KMS-11 (cell line): ENCODE results near the gene MRC2.
A peak's percentile ranks its signal among the peaks of the same experiment; 100 is the strongest.

Source experiments
- H2AFZ ChIP-seq: fragments of 200-600 bp; sonication (generic); 2 replicates; pipeline ENCODE4 v1.6.1; 2016; ENCODE audit warnings: antibody characterized with exemption, mixed run types, low read depth
- H3K27ac ChIP-seq: fragments of 200-600 bp; sonication (generic); 2 replicates; pipeline ENCODE4 v1.6.1; 2016; ENCODE audit warnings: mild to moderate bottlenecking, mixed run types
- H3K27me3 ChIP-seq: fragments of 200-600 bp; sonication (generic); 2 replicates; pipeline ENCODE4 v1.6.1; 2017; ENCODE audit warnings: mild to moderate bottlenecking, low read depth, mixed run types, moderate library complexity; ENCODE audit not compliant: insufficient read depth
- H3K36me3 ChIP-seq: fragments of 200-600 bp; sonication (generic); 2 replicates; pipeline ENCODE4 v1.6.1; 2017; ENCODE audit warnings: mild to moderate bottlenecking, mixed run types; ENCODE audit not compliant: insufficient read depth
- H3K4me1 ChIP-seq: fragments of 200-600 bp; sonication (generic); 2 replicates; pipeline ENCODE4 v1.6.1; 2016; ENCODE audit warnings: mild to moderate bottlenecking, low read depth, mixed run types; ENCODE audit not compliant: poor library complexity, severe bottlenecking
- H3K4me2 ChIP-seq: fragments of 200-600 bp; sonication (generic); 2 replicates; pipeline ENCODE4 v1.7.0; 2016; ENCODE audit warnings: mild to moderate bottlenecking, mixed run types
- H3K4me3 ChIP-seq: fragments of 200-600 bp; sonication (generic); IDR thresholded peaks from 2 replicates; pipeline ENCODE4 v1.6.1; 2017; ENCODE audit warnings: low read depth, low read length, mixed read lengths; ENCODE audit not compliant: insufficient read depth
- H3K79me2 ChIP-seq: fragments of 200-600 bp; sonication (generic); 2 replicates; pipeline ENCODE4 v1.6.1; 2016; ENCODE audit warnings: low read depth, mixed run types; ENCODE audit not compliant: insufficient read depth
- H3K9ac ChIP-seq: fragments of 200-600 bp; sonication (generic); 2 replicates; pipeline ENCODE4 v1.6.1; 2016; ENCODE audit warnings: mild to moderate bottlenecking, mixed run types
- H4K20me1 ChIP-seq: fragments of 200-600 bp; sonication (generic); 2 replicates; pipeline ENCODE4 v1.6.1; 2016; ENCODE audit warnings: mild to moderate bottlenecking, mixed run types; ENCODE audit not compliant: insufficient read depth
- TF ChIP-seq, protein P1 (sequence below): fragments of 200-600 bp; sonication (generic); conservative IDR thresholded peaks from 2 replicates; pipeline ENCODE4 v1.6.1; 2017; ENCODE audit warnings: low read depth, mild to moderate bottlenecking, antibody characterized with exemption, low read length, moderate library complexity, mixed read lengths

Gene MRC2

DNA sequence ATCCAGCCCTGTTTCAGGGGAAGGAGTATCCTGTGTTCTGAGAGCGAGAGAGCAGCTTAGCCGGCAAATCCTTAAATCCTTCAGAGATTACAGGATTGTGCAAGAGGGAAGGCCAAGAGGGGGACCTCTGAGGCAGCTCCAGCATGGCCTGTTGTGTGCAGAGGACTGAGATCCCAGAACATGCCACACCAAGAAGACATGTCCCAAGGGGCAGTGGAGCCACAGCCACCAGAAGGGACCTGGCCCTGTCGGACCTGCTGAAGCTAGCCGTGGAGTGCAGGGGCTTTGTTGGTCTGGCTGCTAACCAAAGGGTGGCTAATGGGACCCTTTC is 1.6 kb upstream of the MRC2 start:
- TF ChIP-seq, protein P1, sequence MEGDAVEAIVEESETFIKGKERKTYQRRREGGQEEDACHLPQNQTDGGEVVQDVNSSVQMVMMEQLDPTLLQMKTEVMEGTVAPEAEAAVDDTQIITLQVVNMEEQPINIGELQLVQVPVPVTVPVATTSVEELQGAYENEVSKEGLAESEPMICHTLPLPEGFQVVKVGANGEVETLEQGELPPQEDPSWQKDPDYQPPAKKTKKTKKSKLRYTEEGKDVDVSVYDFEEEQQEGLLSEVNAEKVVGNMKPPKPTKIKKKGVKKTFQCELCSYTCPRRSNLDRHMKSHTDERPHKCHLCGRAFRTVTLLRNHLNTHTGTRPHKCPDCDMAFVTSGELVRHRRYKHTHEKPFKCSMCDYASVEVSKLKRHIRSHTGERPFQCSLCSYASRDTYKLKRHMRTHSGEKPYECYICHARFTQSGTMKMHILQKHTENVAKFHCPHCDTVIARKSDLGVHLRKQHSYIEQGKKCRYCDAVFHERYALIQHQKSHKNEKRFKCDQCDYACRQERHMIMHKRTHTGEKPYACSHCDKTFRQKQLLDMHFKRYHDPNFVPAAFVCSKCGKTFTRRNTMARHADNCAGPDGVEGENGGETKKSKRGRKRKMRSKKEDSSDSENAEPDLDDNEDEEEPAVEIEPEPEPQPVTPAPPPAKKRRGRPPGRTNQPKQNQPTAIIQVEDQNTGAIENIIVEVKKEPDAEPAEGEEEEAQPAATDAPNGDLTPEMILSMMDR, result no peak
- Histone ChIP-seq H3K36me3 (no peaks in the 10 kb centered on the region), H3K4me3 (no peak overlapping the region), H2AFZ (no peak overlapping the region), H3K79me2 (no peaks in the 10 kb centered on the region), H3K9ac (no peak overlapping the region), H4K20me1 (no peaks in the 10 kb centered on the region), H3K27me3 (peaks cover 26% of the 10 kb centered on the region), H3K4me1 (no peaks in the 10 kb centered on the region), H3K4me2 (no peak overlapping the region), H3K27ac (no peak overlapping the region)

GRCh38 chr17:62626719-62627218 is 701 bp upstream of the MRC2 start:
- no peaks in the 10 kb centered on the region for H3K36me3 ChIP-seq
- H3K4me2 ChIP-seq, result no peak overlapping the region
- H3K79me2 ChIP-seq, result no peaks in the 10 kb centered on the region
- no peak overlapping the region for H2AFZ ChIP-seq
- H3K27ac ChIP-seq, result no peak overlapping the region
- TF ChIP-seq, protein P1, result no peak
- no peaks in the 10 kb centered on the region for H4K20me1 ChIP-seq
- no peak overlapping the region for H3K4me3 ChIP-seq
- H3K9ac ChIP-seq, result no peak overlapping the region
- H3K4me1 ChIP-seq, result no peaks in the 10 kb centered on the region
- H3K27me3 ChIP-seq, result peaks cover 26% of the 10 kb centered on the region

DNA sequence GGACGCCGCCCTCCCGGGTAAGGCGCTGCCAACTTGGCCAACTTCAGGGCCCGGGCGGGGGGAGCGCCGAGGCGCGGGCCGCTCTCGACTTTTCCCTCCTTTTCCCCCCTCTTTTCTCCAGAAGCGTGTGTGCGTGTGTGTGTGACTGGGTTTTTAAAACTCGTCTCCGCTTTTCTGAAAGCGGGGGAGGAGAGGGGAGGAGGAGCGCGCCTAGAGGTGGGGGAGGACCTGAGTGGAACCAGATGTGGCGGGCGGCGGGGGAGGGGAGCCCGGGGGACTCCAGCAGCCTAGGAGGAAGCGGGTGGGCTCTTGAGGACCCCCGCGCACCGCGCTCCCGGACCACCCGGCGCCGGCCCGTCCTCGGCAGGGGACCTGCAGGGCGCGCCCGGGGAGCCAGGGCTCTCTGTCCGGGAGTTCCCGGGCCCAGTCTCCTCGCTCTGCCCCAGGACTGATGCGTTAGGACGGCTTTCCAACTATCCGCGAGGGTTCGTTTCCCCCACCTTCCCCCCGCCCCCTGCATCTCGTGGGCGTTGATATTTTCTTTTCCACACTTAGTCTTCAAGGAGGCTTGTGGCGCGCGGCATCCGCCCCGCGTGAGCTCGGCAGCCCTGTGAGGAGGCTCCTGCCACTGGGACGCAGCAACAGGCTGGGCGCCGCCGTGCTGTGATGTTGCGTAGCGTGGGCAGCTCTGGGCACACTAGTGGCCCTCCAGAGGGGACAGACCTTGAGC is 599 bp downstream of the MRC2 start:
- 0 out of 2 replicates have a peak overlapping the region, but pooled peaks have one; percentile 7 for H3K4me2 ChIP-seq
- no peaks in the 10 kb centered on the region for H3K36me3 ChIP-seq
- H3K9ac ChIP-seq, result no peak overlapping the region
- TF ChIP-seq, protein P1, result no peak
- H3K4me3 ChIP-seq, result no peak overlapping the region
- no peak overlapping the region for H3K27ac ChIP-seq
- H3K79me2 ChIP-seq, result no peaks in the 10 kb centered on the region
- H4K20me1 ChIP-seq, result no peaks in the 10 kb centered on the region
- H3K27me3 ChIP-seq, result peaks cover 26% of the 10 kb centered on the region
- 0 out of 2 replicates have a peak overlapping the region, but pooled peaks have one; percentile 30 for H2AFZ ChIP-seq
- no peaks in the 10 kb centered on the region for H3K4me1 ChIP-seq

DNA sequence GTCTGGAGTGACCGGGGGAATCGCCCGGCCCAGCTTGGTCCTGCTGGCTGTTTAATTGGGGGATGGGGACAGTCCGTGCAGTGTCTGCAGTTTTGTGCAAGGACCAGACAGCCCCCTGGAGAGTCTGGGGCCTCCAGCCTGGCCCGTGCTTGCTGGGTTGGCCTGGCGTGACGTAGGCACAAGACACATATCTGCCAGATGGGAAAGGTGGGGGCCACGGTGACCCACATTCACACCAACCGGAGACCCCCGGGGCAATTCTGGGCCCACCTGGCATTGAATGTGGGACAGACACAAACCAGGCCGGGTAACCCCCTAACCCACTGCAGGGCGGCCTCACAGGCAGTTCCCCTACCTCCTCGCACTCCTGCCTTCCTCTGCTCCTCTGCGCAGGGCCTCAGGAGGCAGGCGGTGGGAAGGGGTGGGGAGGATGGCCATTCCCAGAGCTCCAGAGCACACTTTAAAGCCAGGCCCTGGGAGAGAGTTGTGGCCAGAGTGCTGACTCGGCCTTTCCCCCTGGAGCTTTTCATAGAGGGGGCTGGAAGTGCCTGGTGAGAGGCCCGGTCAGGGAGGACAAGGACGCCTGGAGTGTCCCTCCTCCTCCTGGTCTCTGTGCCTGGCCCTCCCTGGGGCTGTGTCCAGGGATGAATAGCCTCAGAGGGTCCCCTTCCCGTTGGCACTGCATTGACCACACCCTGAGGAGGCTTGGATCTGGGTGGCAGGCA is 1.5 kb downstream of the MRC2 start:
- Histone ChIP-seq H3K36me3 (no peaks in the 10 kb centered on the region), H3K27ac (no peak overlapping the region), H2AFZ (no peak overlapping the region), H3K4me2 (no peak overlapping the region), H3K4me3 (no peak overlapping the region), H3K4me1 (no peaks in the 10 kb centered on the region), H4K20me1 (no peaks in the 10 kb centered on the region), H3K79me2 (no peaks in the 10 kb centered on the region), H3K27me3 (peaks cover 26% of the 10 kb centered on the region), H3K9ac (no peak overlapping the region)
- TF ChIP-seq, protein P1, result no peak
